ENCODE results near the gene DNAJA3.

DNAJA3 gene

GRCh38 chr16:4412159-4412558, 13.5 kb upstream of the DNAJA3 start:
- Histone ChIP-seq H3K9me3 (ENCODE audit: severe bottlenecking) (no peaks in the 10 kb centered on the region), H3K27ac (ENCODE audit: poor library complexity, severe bottlenecking) (no peak overlapping the region), H3K4me3 (ENCODE audit: severe bottlenecking) (no peak overlapping the region), H3K36me3 (ENCODE audit: low read depth) (peaks cover 18% of the 10 kb centered on the region), H3K27me3 (ENCODE audit: insufficient read depth, poor library complexity, severe bottlenecking) (no peaks in the 10 kb centered on the region), H3K4me1 (ENCODE audit: insufficient read depth, poor library complexity, severe bottlenecking) (peaks cover 20% of the 10 kb centered on the region)
- DNase-seq (ENCODE audit: low spot score) (no peak), ATAC-seq (ENCODE audit: low read depth) (no peak)
- TF ChIP-seq CTCF (IDR thresholded peaks at IDR 0.05; ENCODE audit: poor library complexity, severe bottlenecking): no peak

- H3K4me1 ChIP-seq (ENCODE audit: insufficient read depth, poor library complexity, severe bottlenecking): peaks cover 20% of the 10 kb centered on the region
Measured at GRCh38 chr16:4412854-4413253, 12.8 kb upstream of the DNAJA3 start.

GRCh38 chr16:4414187-4414917, 11.3 kb upstream of the DNAJA3 start:
- H3K4me3 ChIP-seq (ENCODE audit: severe bottlenecking): no peak overlapping the region
- H3K27ac ChIP-seq (ENCODE audit: poor library complexity, severe bottlenecking): no peak overlapping the region

More at GRCh38 chr16:4412854-4413253, 12.8 kb upstream of the DNAJA3 start:
- Histone ChIP-seq H3K36me3 (ENCODE audit: low read depth) (peaks cover 12% of the 10 kb centered on the region), H3K27ac (ENCODE audit: poor library complexity, severe bottlenecking) (no peak overlapping the region), H3K4me3 (ENCODE audit: severe bottlenecking) (no peak overlapping the region), H3K27me3 (ENCODE audit: insufficient read depth, poor library complexity, severe bottlenecking) (no peaks in the 10 kb centered on the region), H3K9me3 (ENCODE audit: severe bottlenecking) (no peaks in the 10 kb centered on the region)
- TF ChIP-seq CTCF (IDR thresholded peaks at IDR 0.05; ENCODE audit: poor library complexity, severe bottlenecking): no peak
- no peak for DNase-seq (ENCODE audit: low spot score)
- ATAC-seq (ENCODE audit: low read depth): no peak

GRCh38 chr16:4415538-4416199, 10.0 kb upstream of the DNAJA3 start:
- Histone ChIP-seq H3K27ac (ENCODE audit: poor library complexity, severe bottlenecking) (peak overlapping the region; percentile 56), H3K4me1 (ENCODE audit: insufficient read depth, poor library complexity, severe bottlenecking) (peaks cover 8% of the 10 kb centered on the region), H3K36me3 (ENCODE audit: low read depth) (peaks cover 8% of the 10 kb centered on the region; the same call in 1 of the 2 replicates), H3K9me3 (ENCODE audit: severe bottlenecking) (no peaks in the 10 kb centered on the region), H3K27me3 (ENCODE audit: insufficient read depth, poor library complexity, severe bottlenecking) (no peaks in the 10 kb centered on the region), H3K4me3 (ENCODE audit: severe bottlenecking) (peak overlapping the region; percentile 66)
- ATAC-seq (ENCODE audit: low read depth) (peak; percentile 27), DNase-seq (ENCODE audit: low spot score) (no peak)
- TF ChIP-seq CTCF (IDR thresholded peaks at IDR 0.05; ENCODE audit: poor library complexity, severe bottlenecking): no peak

More at GRCh38 chr16:4414187-4414917, 11.3 kb upstream of the DNAJA3 start:
- no peak for TF ChIP-seq CTCF (IDR thresholded peaks at IDR 0.05; ENCODE audit: poor library complexity, severe bottlenecking)
- DNase-seq (ENCODE audit: low spot score): no peak
- Histone ChIP-seq H3K9me3 (ENCODE audit: severe bottlenecking) (no peaks in the 10 kb centered on the region), H3K4me1 (ENCODE audit: insufficient read depth, poor library complexity, severe bottlenecking) (peaks cover 10% of the 10 kb centered on the region), H3K36me3 (ENCODE audit: low read depth) (peaks cover 11% of the 10 kb centered on the region; the same call in 1 of the 2 replicates), H3K27me3 (ENCODE audit: insufficient read depth, poor library complexity, severe bottlenecking) (no peaks in the 10 kb centered on the region)
- no peak for ATAC-seq (ENCODE audit: low read depth)
